Colonic mucosa (tissue), 4 donors: Measurements from ENCODE around the gene RXFP4. TPM values are rescaled to one million over a fixed set of nuclear protein-coding genes. Genes with fewer than 3 reads are reported as not detected.

Source experiments
- DNase-seq: peaks from one replicate; pipeline ENCODE4 v3.0.0-alpha.2; 2020
- H3K27ac ChIP-seq: fragments of 200-600 bp; one replicate; pipeline ENCODE4 v1.8.0; 2021
- H3K27me3 ChIP-seq: fragments of 200-600 bp; one replicate; pipeline ENCODE4 v1.8.0; 2021
- H3K36me3 ChIP-seq: fragments of 200-600 bp; one replicate; pipeline ENCODE4 v1.8.0; 2021
- H3K4me1 ChIP-seq: fragments of 200-600 bp; one replicate; pipeline ENCODE4 v1.8.0; 2021; ENCODE audit warnings: mild to moderate bottlenecking
- H3K4me3 ChIP-seq: fragments of 200-600 bp; one replicate; pipeline ENCODE4 v1.8.0; 2021
- H3K9ac ChIP-seq, 2 donors: one replicate each; pipeline ENCODE4 v1.7.0; 2013; ENCODE audit warnings: control low read depth in 2 of 2, low read depth in 2 of 2, low read length in 2 of 2
- H3K9me3 ChIP-seq: fragments of 200-600 bp; one replicate; pipeline ENCODE4 v1.8.0; 2021
- intact Hi-C: fragments of 100-400 bp; cut with DNase I; formaldehyde crosslinking; loops from one replicate; pipeline ENCODE4 v1.14.1; 2022
- total RNA-seq, 2 donors: library from RNA; stranded (reverse); fragmentation: NEBNext Ultra II Directional in 1 of 2; extraction: Animal tissue kit (Norgen Biotek cat#: 25700) in 1 of 2; gene quantifications; one replicate each; pipeline ENCODE4 v1.2.1, GENCODE V29; 2021
- TF ChIP-seq, protein P1 (sequence below): fragments of 200-600 bp; IDR thresholded peaks from one replicate; pipeline ENCODE4 v1.8.0; 2022; ENCODE audit warnings: antibody characterized with exemption, mild to moderate bottlenecking
- donor health status: healthy.
- donor health status: DM: no; HTN: no; CAD: no.
- donor health status: DM: no; HTN: no; CAD: no.

The RXFP4 gene
- total RNA-seq, 2 donors from 2014 or later = 4.2 to 4.6 TPM

DNA sequence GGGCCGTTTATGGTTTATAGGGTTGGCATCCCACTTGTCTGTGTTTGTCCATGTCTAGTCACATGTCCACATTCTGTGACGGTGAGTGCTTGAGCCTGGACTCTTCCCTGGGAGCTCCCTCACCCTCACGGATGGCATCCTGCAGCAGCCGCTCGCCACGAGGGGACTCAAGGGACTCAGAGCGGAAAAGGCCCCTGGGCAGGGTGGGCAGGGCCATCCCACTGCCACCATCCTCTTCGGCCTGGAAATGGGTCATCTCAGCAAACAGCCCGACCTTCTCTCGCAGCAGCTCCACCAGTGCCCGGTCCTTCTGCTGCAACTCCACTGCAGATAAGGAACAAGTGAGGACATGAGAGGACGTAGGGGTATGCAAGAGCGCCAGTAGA lies 11.1 kb downstream of the RXFP4 start:
- TF ChIP-seq, protein P1, sequence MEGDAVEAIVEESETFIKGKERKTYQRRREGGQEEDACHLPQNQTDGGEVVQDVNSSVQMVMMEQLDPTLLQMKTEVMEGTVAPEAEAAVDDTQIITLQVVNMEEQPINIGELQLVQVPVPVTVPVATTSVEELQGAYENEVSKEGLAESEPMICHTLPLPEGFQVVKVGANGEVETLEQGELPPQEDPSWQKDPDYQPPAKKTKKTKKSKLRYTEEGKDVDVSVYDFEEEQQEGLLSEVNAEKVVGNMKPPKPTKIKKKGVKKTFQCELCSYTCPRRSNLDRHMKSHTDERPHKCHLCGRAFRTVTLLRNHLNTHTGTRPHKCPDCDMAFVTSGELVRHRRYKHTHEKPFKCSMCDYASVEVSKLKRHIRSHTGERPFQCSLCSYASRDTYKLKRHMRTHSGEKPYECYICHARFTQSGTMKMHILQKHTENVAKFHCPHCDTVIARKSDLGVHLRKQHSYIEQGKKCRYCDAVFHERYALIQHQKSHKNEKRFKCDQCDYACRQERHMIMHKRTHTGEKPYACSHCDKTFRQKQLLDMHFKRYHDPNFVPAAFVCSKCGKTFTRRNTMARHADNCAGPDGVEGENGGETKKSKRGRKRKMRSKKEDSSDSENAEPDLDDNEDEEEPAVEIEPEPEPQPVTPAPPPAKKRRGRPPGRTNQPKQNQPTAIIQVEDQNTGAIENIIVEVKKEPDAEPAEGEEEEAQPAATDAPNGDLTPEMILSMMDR = no peak
- no peaks in the 10 kb centered on the region for H3K27me3 ChIP-seq
- no peaks in the 10 kb centered on the region for H3K4me1 ChIP-seq
- intact Hi-C loops = no loop called here
- H3K27ac ChIP-seq = no peak overlapping the region
- H3K9ac ChIP-seq = no peak overlapping the region
- DNase-seq = no peak
- H3K36me3 ChIP-seq = peaks cover 45% of the 10 kb centered on the region
- H3K9me3 ChIP-seq = no peaks in the 10 kb centered on the region
- no peak overlapping the region for H3K4me3 ChIP-seq

DNA sequence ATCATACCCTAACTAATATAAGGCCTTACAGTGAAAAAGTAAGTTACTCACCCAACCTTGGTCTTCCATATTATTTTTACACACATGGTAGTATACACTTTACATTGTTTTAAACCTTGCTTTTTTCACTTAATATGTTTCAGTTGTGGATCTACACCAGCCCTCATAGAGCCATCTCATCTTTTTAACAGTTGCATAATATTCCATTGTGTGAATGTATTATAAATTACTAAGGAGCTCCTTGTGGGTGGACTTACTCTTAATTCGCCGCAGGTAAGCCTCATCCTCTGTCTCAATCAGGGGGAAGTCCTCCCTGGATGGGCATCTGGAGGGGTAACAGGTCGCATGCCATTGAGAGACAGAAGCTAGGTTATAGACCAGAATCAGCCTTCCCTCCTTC lies 13.2 kb downstream of the RXFP4 start:
- TF ChIP-seq, protein P1 = no peak
- Histone ChIP-seq H3K9ac (no peak overlapping the region), H3K27ac (no peak overlapping the region), H3K27me3 (no peaks in the 10 kb centered on the region), H3K4me1 (no peaks in the 10 kb centered on the region), H3K36me3 (peaks cover 40% of the 10 kb centered on the region), H3K9me3 (no peaks in the 10 kb centered on the region), H3K4me3 (no peak overlapping the region)
- DNase-seq = no peak
- intact Hi-C loops = no loop called here

DNA sequence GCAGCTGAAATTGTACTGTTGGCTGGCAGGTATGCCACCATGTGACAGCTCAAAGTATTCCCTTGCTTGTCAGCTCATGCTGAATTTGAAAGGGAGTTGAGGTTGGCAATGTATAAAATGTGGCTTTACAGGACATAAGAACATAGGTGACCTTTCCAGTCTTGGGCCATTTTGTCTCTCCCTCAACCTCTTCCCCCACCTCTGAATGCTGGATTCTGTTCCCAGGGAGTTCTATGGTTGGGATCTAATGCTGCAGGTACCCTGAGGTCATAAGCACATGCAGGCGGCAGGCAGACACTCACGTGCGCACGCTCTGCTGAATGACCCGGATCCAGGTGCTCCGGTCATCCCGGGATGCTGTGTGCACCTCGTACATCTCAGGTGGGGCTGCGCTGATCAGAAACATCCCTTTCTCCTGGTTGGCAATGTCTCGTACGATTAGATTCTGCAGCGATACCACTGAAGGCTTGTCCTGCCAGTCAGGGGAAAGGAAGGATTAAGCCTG lies 16.0 kb downstream of the RXFP4 start:
- intact Hi-C loops = no loop called here
- Histone ChIP-seq H3K9ac (no peak overlapping the region), H3K4me1 (peaks cover 2% of the 10 kb centered on the region), H3K36me3 (peaks cover 30% of the 10 kb centered on the region), H3K27ac (no peak overlapping the region), H3K4me3 (no peak overlapping the region), H3K27me3 (no peaks in the 10 kb centered on the region), H3K9me3 (no peaks in the 10 kb centered on the region)
- TF ChIP-seq, protein P1 = no peak
- no peak for DNase-seq

DNA sequence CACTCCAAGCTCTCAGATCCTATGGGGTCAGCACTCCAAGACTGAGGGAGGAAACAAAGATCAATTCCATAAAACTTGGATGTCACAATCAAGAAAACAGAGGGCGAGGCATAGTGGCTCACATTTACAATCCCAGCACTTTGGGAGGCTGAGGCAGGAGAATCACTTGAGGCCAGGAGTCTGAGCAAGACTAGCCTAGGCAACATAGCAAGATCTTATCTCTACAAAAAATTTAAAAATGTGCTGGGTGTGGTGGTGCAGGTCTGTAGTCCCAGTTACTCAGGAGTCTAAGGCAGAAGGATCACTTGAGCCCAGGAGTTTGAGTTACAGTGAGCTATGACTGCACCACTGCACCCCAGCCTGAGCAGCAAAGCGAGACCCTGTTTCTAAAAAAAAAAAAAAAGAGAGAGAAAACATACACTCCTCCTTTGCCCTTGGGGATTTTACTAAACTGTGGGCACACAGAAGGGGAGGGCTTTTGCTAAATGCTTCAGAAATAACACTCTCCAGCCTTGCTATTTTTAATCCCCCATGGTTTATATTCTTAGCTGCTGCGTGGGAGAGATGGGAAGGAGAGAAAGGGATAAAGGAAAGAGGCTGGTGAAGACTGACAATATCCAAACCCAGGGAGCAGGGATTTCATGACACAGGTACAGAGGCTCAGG lies 18.8 kb downstream of the RXFP4 start:
- intact Hi-C loops = no loop called here
- no peak overlapping the region for H3K9ac ChIP-seq

DNA sequence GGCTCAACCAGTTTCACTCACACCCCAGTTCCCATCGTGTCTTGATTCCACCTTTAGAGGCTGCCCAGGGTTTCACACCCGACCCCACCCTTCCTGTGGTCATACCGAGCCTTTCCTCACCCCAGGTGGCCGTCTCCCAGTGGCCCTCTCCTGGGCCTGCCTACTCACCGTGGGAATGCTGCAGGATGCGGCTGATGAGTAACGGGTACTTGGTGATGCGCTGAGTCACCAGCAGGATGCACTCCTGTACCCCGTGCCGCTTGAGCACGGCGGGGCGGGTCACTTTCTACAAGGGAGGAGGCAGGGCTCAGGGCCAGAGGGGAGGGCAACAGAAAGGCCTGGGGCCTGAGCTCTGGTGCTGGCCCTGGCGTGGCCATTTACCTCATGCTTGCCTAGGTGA lies 20.5 kb downstream of the RXFP4 start:
- DNase-seq = no peak
- H3K4me3 ChIP-seq = no peak overlapping the region
- H3K36me3 ChIP-seq = peaks cover 38% of the 10 kb centered on the region
- H3K4me1 ChIP-seq = peaks cover 7% of the 10 kb centered on the region
- intact Hi-C loops = no loop called here
- H3K9ac ChIP-seq = no peak overlapping the region
- H3K9me3 ChIP-seq = no peaks in the 10 kb centered on the region
- no peak overlapping the region for H3K27ac ChIP-seq
- TF ChIP-seq, protein P1 = no peak
- no peaks in the 10 kb centered on the region for H3K27me3 ChIP-seq

More for the DNA sequence above, 18.8 kb downstream of the RXFP4 start:
- Histone ChIP-seq H3K27ac (no peak overlapping the region), H3K36me3 (peaks cover 39% of the 10 kb centered on the region), H3K4me1 (peaks cover 7% of the 10 kb centered on the region), H3K27me3 (no peaks in the 10 kb centered on the region), H3K9me3 (no peaks in the 10 kb centered on the region), H3K4me3 (no peak overlapping the region)
- TF ChIP-seq, protein P1 = no peak
- no peak for DNase-seq
